C4-2B (cell line): Measurements from ENCODE around the gene DCAF8L2.

ENCODE experiments used
- CTCF ChIP-seq: fragments of 450-650 bp; conservative IDR thresholded peaks from 2 replicates; pipeline ENCODE4 v1.5.1; 2017; ENCODE audit warnings: mild to moderate bottlenecking
- ZFX ChIP-seq: fragments of 450-650 bp; IDR thresholded peaks from 2 replicates; pipeline ENCODE4 v1.6.1; 2017

GRCh38 chrX:27583976-27584375 is 6.2 kb upstream of the DCAF8L2 start:
- TF ChIP-seq CTCF (no peak), ZFX (no peak)
